Right forelimb (tissue), 1 donor: Measurements from ENCODE around the gene RRM2.

ENCODE experiments used
- DNase-seq: peaks from one replicate; pipeline ENCODE4 v3.0.0-alpha.2; 2018

RRM2 gene

GRCh38 chr2:10172033-10172871 lies 49.7 kb downstream of the RRM2 start:
- peak; percentile 15 for DNase-seq

GRCh38 chr2:10173258-10174005 lies 50.9 kb downstream of the RRM2 start:
- peak; percentile 21 for DNase-seq

GRCh38 chr2:10174173-10174572 lies 51.6 kb downstream of the RRM2 start:
- no peak for DNase-seq

GRCh38 chr2:10175441-10175840 lies 52.9 kb downstream of the RRM2 start:
- DNase-seq = no peak

- DNase-seq = no peak
Measured at GRCh38 chr2:10178751-10179150, 56.2 kb downstream of the RRM2 start.

- DNase-seq = no peak
Measured at GRCh38 chr2:10179422-10179821, 56.9 kb downstream of the RRM2 start.

- no peak for DNase-seq
Measured at GRCh38 chr2:10180229-10180628, 57.7 kb downstream of the RRM2 start.
